Measurements from ENCODE around the gene E2F7. TPM values are rescaled to one million over a fixed set of nuclear protein-coding genes. Genes with fewer than 3 reads are reported as not detected.

The E2F7 gene
- total and polyA plus RNA-seq, 2 of the 4 experiments (the other 2 are of a cell fraction), result 6.0 to 8.1 TPM

DNA sequence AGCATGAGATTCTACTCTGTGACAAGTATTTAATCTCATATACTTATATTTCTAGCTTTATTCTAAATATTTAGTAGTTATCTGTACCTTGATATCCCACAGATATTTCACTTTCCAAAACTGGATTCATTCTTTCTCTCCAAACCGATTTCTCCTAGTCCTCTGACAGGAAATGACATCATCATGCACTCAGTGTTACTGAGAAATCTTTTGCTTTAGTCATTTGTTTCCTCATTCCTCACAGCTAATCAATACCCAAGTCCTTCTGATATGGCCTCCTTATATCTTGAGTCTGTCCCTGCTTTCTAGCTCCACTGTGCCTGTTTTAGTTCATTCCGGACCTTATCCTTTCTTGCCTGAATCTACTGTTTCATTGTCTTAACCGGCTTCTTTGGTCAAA lies 39.4 kb upstream of the E2F7 start:
- WGBS, 2 experiments (ENCODE audit: extremely low coverage in 2 of 2, insufficient read length in 1 of 2), result 86% methylated on average over 1 of the region's 3 CpGs; no CpG with 5 or more reads in 1 of the 2 experiments
- H3K4ac ChIP-seq (ENCODE audit: low read depth, low read length), result peak overlapping the region; percentile 16; the same call in 1 of the 2 replicates
- peak overlapping the region; percentile 12; the same call in 1 of the 2 replicates for H3K56ac ChIP-seq (ENCODE audit: extremely low read depth, insufficient read depth, low read length)
- peaks cover 5% of the 10 kb centered on the region; the same call in 1 of the 2 replicates for H3K9me1 ChIP-seq (ENCODE audit: insufficient read depth, low read length)
- no peaks in the 10 kb centered on the region for H3K9me3 ChIP-seq (ENCODE audit: control insufficient read depth, insufficient read depth, low read length)
- H2BK5ac ChIP-seq (ENCODE audit: low read depth, low read length, poor library complexity, severe bottlenecking), result peak overlapping the region; percentile 80
- TF ChIP-seq RFX5 (IDR thresholded peaks at IDR 0.05; ENCODE audit: low read depth, low read length) (no peak), CEBPB (IDR thresholded peaks at IDR 0.05; ENCODE audit: low read depth, low read length) (peak; percentile 39; the same call in 1 of the 2 replicates), BHLHE40 (IDR thresholded peaks at IDR 0.05; ENCODE audit: low read depth, low read length) (no peak), NFE2L2 (IDR thresholded peaks at IDR 0.05; ENCODE audit: low read depth, low read length) (no peak)
- TF ChIP-seq, protein P1, sequence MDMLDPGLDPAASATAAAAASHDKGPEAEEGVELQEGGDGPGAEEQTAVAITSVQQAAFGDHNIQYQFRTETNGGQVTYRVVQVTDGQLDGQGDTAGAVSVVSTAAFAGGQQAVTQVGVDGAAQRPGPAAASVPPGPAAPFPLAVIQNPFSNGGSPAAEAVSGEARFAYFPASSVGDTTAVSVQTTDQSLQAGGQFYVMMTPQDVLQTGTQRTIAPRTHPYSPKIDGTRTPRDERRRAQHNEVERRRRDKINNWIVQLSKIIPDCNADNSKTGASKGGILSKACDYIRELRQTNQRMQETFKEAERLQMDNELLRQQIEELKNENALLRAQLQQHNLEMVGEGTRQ (IDR thresholded peaks at IDR 0.05; ENCODE audit: low read depth, low read length), result no peak
- TF ChIP-seq, protein P2, sequence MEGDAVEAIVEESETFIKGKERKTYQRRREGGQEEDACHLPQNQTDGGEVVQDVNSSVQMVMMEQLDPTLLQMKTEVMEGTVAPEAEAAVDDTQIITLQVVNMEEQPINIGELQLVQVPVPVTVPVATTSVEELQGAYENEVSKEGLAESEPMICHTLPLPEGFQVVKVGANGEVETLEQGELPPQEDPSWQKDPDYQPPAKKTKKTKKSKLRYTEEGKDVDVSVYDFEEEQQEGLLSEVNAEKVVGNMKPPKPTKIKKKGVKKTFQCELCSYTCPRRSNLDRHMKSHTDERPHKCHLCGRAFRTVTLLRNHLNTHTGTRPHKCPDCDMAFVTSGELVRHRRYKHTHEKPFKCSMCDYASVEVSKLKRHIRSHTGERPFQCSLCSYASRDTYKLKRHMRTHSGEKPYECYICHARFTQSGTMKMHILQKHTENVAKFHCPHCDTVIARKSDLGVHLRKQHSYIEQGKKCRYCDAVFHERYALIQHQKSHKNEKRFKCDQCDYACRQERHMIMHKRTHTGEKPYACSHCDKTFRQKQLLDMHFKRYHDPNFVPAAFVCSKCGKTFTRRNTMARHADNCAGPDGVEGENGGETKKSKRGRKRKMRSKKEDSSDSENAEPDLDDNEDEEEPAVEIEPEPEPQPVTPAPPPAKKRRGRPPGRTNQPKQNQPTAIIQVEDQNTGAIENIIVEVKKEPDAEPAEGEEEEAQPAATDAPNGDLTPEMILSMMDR (conservative IDR thresholded peaks at IDR 0.05; ENCODE audit: low read depth, low read length), result no peak
- no peak overlapping the region; the same call in 1 of the 2 replicates for H3K27ac ChIP-seq (ENCODE audit: insufficient read depth, low read length)
- H2AK9ac ChIP-seq (replicated peaks; ENCODE audit: low read depth, low read length, poor library complexity), result no peak overlapping the region
- no peaks in the 10 kb centered on the region for H3K27me3 ChIP-seq (ENCODE audit: control insufficient read depth, insufficient read depth, low read length)
- DNase-seq (peak; percentile 72), ATAC-seq (ENCODE audit: low read depth) (no peak; the same call in 1 of the 2 replicates)
- ChIA-PET CTCF (interaction anchor here (0.9 kb wide), 1 partner anchor 12 kb away, joined by 3 read pairs; no protein-coding TSS in a partner anchor), POLR2A (ENCODE audit: unreplicated experiment) (no interaction called here)
- H3K79me1 ChIP-seq (ENCODE audit: low read depth in 1 of 2, low read length in 2 of 2), result no peaks in the 10 kb centered on the region; a peak in 1 of 4 replicates
- H3K36me3 ChIP-seq (ENCODE audit: control insufficient read depth, insufficient read depth, low read length), result no peaks in the 10 kb centered on the region
- in situ Hi-C loops (cut with MboI; ENCODE audit: low sequenced_read_pairs), result no loop called here
- H3K9ac ChIP-seq (ENCODE audit: low read depth, low read length), result no peak overlapping the region
- H3K4me1 ChIP-seq (ENCODE audit: control insufficient read depth, insufficient read depth, low read length), result peaks cover 5% of the 10 kb centered on the region; the same call in 1 of the 2 replicates
- BruUV-seq (replicated peaks), result no TSS peak
- no peak overlapping the region for H3K4me2 ChIP-seq (ENCODE audit: low read depth, low read length)
- no peaks in the 10 kb centered on the region for H4K20me1 ChIP-seq (ENCODE audit: insufficient read depth, low read length)
- H4K8ac ChIP-seq (ENCODE audit: low read depth in 2 of 2, low read length in 2 of 2), result peak overlapping the region; percentile 6 to 94
- peak overlapping the region; percentile 4; the same call in 1 of the 2 replicates for H3K23ac ChIP-seq (ENCODE audit: low read depth, low read length)
- peak overlapping the region; percentile 1; the same call in 1 of the 2 replicates for H4K5ac ChIP-seq (ENCODE audit: low read depth, low read length)
- intact Hi-C loops (cut with micrococcal nuclease), result loop anchor here (5.0 kb wide), 1 partner anchor 37 kb away; the partner anchor contains the start of gene E2F7
- no peak overlapping the region for H3K4me3 ChIP-seq (ENCODE audit: insufficient read depth, low read depth, low read length)
- peak overlapping the region; percentile 67; the same call in 1 of the 2 replicates for H4K91ac ChIP-seq (ENCODE audit: insufficient read depth, low read depth, low read length)
- H2BK20ac ChIP-seq (ENCODE audit: low read depth, low read length), result peak overlapping the region; percentile 87
- H2AFZ ChIP-seq (replicated peaks; ENCODE audit: low read length, poor library complexity), result peak overlapping the region; percentile 68
- peak overlapping the region; percentile 48; the same call in 2 of the 3 replicates for H2BK15ac ChIP-seq (ENCODE audit: low read depth, low read length)
- peak overlapping the region; percentile 88 for H2BK120ac ChIP-seq (ENCODE audit: low read depth, low read length)
- H3K14ac ChIP-seq (replicated peaks; ENCODE audit: low read depth, low read length), result peak overlapping the region; percentile 57
- peak overlapping the region; percentile 83; the same call in 1 of the 2 replicates for H3K18ac ChIP-seq (ENCODE audit: low read depth, low read length)
- dilution Hi-C loops (cut with HindIII; ENCODE audit: low sequenced_read_pairs, unreplicated experiment), result no loop called here
- H2AK5ac ChIP-seq (ENCODE audit: low read depth, low read length), result peak overlapping the region; percentile 14

Data from IMR-90 (cell line).